H1 (cell line): ENCODE data around the gene SH2B3. TPM values are rescaled to one million over a fixed set of nuclear protein-coding genes. Genes with fewer than 3 reads are reported as not detected.

Experiments
- CTCF ChIA-PET: fragments of 300-600 bp; sonication (Branson Sonifier 250); formaldehyde crosslinking; loops from one replicate; lab custom pipeline; 2021; ENCODE audit not compliant: partially characterized antibody; lab: Charles Lee
- POLR2A ChIA-PET: fragments of 300-600 bp; sonication (Branson Sonifier 250); formaldehyde crosslinking; loops from one replicate; lab custom pipeline; 2021; ENCODE audit warnings: inconsistent platforms; ENCODE audit not compliant: partially characterized antibody; lab: Charles Lee
- DNase-seq, 2 experiments: peaks; one replicate each; pipeline versions ENCODE4 v3.0.0 to v3.0.0-alpha.2; 2010 to 2022; ENCODE audit warnings: low spot score in 2 of 2, low read depth in 1 of 2, mixed read lengths in 1 of 2
- FAIRE-seq: peaks from 2 replicates; lab custom pipeline; 2011; peaks lifted over from hg19 to GRCh38; lab: Jason Lieb, UNC
- H2AFZ ChIP-seq: 2 replicates; pipeline ENCODE4 v1.8.1; 2012; ENCODE audit warnings: low read length, inconsistent platforms
- H2AK5ac ChIP-seq: 2 replicates; pipeline ENCODE4 v1.6.1; 2013; ENCODE audit warnings: low read depth, low read length
- H2BK120ac ChIP-seq: replicated peaks from 2 replicates; pipeline ENCODE3; 2013; ENCODE audit warnings: low read depth, low read length, inconsistent platforms
- H2BK12ac ChIP-seq: 2 replicates; pipeline ENCODE4 v1.6.1; 2013; ENCODE audit warnings: low read depth, low read length
- H2BK15ac ChIP-seq: 2 replicates; pipeline ENCODE4 v1.6.1; 2013; ENCODE audit warnings: low read length
- H2BK20ac ChIP-seq: 2 replicates; pipeline ENCODE4 v1.6.1; 2013; ENCODE audit warnings: low read length
- H2BK5ac ChIP-seq: 2 replicates; pipeline ENCODE4 v1.6.1; 2013; ENCODE audit warnings: low read depth, low read length
- H3K14ac ChIP-seq: 2 replicates; pipeline ENCODE4 v1.6.1; 2013; ENCODE audit warnings: inconsistent platforms; ENCODE audit not compliant: insufficient read length
- H3K18ac ChIP-seq: 2 replicates; pipeline ENCODE4 v1.6.1; 2013; ENCODE audit warnings: low read length; ENCODE audit errors: extremely low read depth
- H3K23ac ChIP-seq: 2 replicates; pipeline ENCODE4 v1.6.1; 2013; ENCODE audit warnings: inconsistent platforms; ENCODE audit not compliant: insufficient read length
- H3K23me2 ChIP-seq: 2 replicates; pipeline ENCODE4 v1.6.1; 2013; ENCODE audit warnings: low read depth, low read length
- H3K27ac ChIP-seq: 2 replicates; pipeline ENCODE4 v1.6.1; 2011; ENCODE audit warnings: low read depth, low read length, inconsistent platforms
- H3K27me3 ChIP-seq, 4 experiments: replicated peaks in 1 of 4; 1 replicate in 1 of 4; 2 replicates in 3 of 4; pipeline versions ENCODE4 v1.6.1 to v1.8.1; 2011 to 2013; ENCODE audit warnings: low read length in 3 of 4, mild to moderate bottlenecking in 3 of 4, inconsistent platforms in 2 of 4, mixed read lengths in 2 of 4, moderate library complexity in 1 of 4; ENCODE audit not compliant: control insufficient read depth in 3 of 4, insufficient read depth in 3 of 4; ENCODE audit errors: extremely low read depth in 1 of 4
- H3K36me3 ChIP-seq, 4 experiments: 2 replicates each; pipeline versions ENCODE4 v1.6.1 to v1.8.1; 2011 to 2013; ENCODE audit warnings: mild to moderate bottlenecking in 4 of 4, low read length in 3 of 4, moderate library complexity in 2 of 4, control low read depth in 1 of 4, inconsistent platforms in 1 of 4; ENCODE audit not compliant: insufficient read depth in 4 of 4, control insufficient read depth in 2 of 4
- H3K4ac ChIP-seq: replicated peaks from 2 replicates; pipeline ENCODE3; 2013; ENCODE audit warnings: low read length, low read depth, mixed read lengths, inconsistent platforms; ENCODE audit not compliant: insufficient read length
- H3K4me1 ChIP-seq, 4 experiments: replicated peaks in 1 of 4; 1 replicate in 1 of 4; 2 replicates in 3 of 4; pipeline versions ENCODE4 v1.6.1 to v1.8.1; 2011 to 2013; ENCODE audit warnings: low read length in 3 of 4, inconsistent platforms in 2 of 4, mixed read lengths in 1 of 4; ENCODE audit not compliant: insufficient read depth in 4 of 4, control insufficient read depth in 3 of 4
- H3K4me2 ChIP-seq, 2 experiments: 2 replicates each; pipeline versions ENCODE4 v1.6.1 to v1.8.1; 2011 to 2013; ENCODE audit warnings: low read depth in 2 of 2, low read length in 2 of 2, control low read depth in 1 of 2, inconsistent platforms in 1 of 2, mild to moderate bottlenecking in 1 of 2; ENCODE audit not compliant: insufficient read depth in 1 of 2
- H3K4me3 ChIP-seq, 4 experiments: fragments of 200-600, 300-600 bp in 1 of 4; sonication (generic), shearing (Covaris generic), sonication (Bioruptor Twin) in 1 of 4; 2 replicates each; pipeline versions ENCODE4 v1.5.1 to v1.8.1; 2011 to 2016; ENCODE audit warnings: low read length in 4 of 4, low read depth in 3 of 4, control low read depth in 2 of 4, inconsistent platforms in 2 of 4, mild to moderate bottlenecking in 2 of 4, mixed read lengths in 1 of 4, moderate library complexity in 1 of 4; ENCODE audit not compliant: insufficient read depth in 2 of 4; ENCODE audit errors: extremely low read depth in 1 of 4
- H3K56ac ChIP-seq: replicated peaks from 2 replicates; pipeline ENCODE3; 2013; ENCODE audit warnings: low read depth, mild to moderate bottlenecking, mixed read lengths, low read length, inconsistent platforms; ENCODE audit not compliant: insufficient read length
- H3K79me1 ChIP-seq: 2 replicates; pipeline ENCODE4 v1.6.1; 2013; ENCODE audit warnings: low read depth, low read length, control low read depth
- H3K79me2 ChIP-seq, 2 experiments: 2 replicates each; pipeline versions ENCODE4 v1.6.1 to v1.8.1; 2012 to 2013; ENCODE audit warnings: low read length in 2 of 2, mild to moderate bottlenecking in 2 of 2, inconsistent platforms in 1 of 2; ENCODE audit not compliant: insufficient read depth in 2 of 2, control insufficient read depth in 1 of 2
- H3K9ac ChIP-seq, 4 experiments: replicated peaks in 1 of 4; 1 replicate in 1 of 4; 2 replicates in 3 of 4; pipeline versions ENCODE4 v1.6.1 to v1.8.1; 2011 to 2013; ENCODE audit warnings: low read depth in 3 of 4, low read length in 3 of 4, control low read depth in 2 of 4, mild to moderate bottlenecking in 2 of 4, moderate library complexity in 2 of 4, inconsistent platforms in 1 of 4; ENCODE audit errors: extremely low read depth in 1 of 4
- H3K9me3 ChIP-seq, 2 experiments: 2 replicates each; pipeline versions ENCODE4 v1.6.1 to v1.8.1; 2012 to 2013; ENCODE audit warnings: mild to moderate bottlenecking in 2 of 2, moderate library complexity in 2 of 2, control low read depth in 1 of 2, inconsistent platforms in 1 of 2, low read depth in 1 of 2, low read length in 1 of 2, mixed read lengths in 1 of 2; ENCODE audit not compliant: insufficient read depth in 2 of 2
- H4K20me1 ChIP-seq, 2 experiments: replicated peaks in 1 of 2; 2 replicates each; pipeline versions ENCODE3 to v1.8.1; 2011 to 2013; ENCODE audit warnings: inconsistent platforms in 2 of 2, low read length in 2 of 2, mild to moderate bottlenecking in 1 of 2; ENCODE audit not compliant: insufficient read depth in 2 of 2, control insufficient read depth in 1 of 2
- H4K5ac ChIP-seq: 2 replicates; pipeline ENCODE4 v1.6.1; 2013; ENCODE audit warnings: low read length, low read depth, mixed read lengths, inconsistent platforms; ENCODE audit not compliant: insufficient read length
- H4K8ac ChIP-seq: 2 replicates; pipeline ENCODE4 v1.8.0; 2013; ENCODE audit warnings: mild to moderate bottlenecking, moderate library complexity, low read length, inconsistent platforms; ENCODE audit not compliant: insufficient read depth; ENCODE audit errors: extremely low read depth
- H4K91ac ChIP-seq: replicated peaks from 2 replicates; pipeline ENCODE3; 2013; ENCODE audit warnings: low read length, mixed read lengths, inconsistent platforms; ENCODE audit not compliant: insufficient read length
- ATF3 ChIP-seq: IDR thresholded peaks from 2 replicates; pipeline ENCODE4 v1.6.1; 2011; ENCODE audit warnings: low read depth, mild to moderate bottlenecking, low read length; ENCODE audit not compliant: insufficient read depth
- CBX5 ChIP-seq: fragments of 300-800, 300-1000 bp; sonication (generic); IDR thresholded peaks from 2 replicates; pipeline ENCODE4 v1.7.1; 2016; ENCODE audit warnings: antibody characterized with exemption, low read length, low read depth
- CBX8 ChIP-seq: fragments of 300-800, 300-1000 bp; sonication (generic); IDR thresholded peaks from 2 replicates; pipeline ENCODE4 v1.7.1; 2016; ENCODE audit warnings: low read depth, low read length, borderline replicate concordance
- EGR1 ChIP-seq: IDR thresholded peaks from 2 replicates; pipeline ENCODE4 v1.6.1; 2011; ENCODE audit warnings: low read depth, low read length, borderline replicate concordance
- EZH2 ChIP-seq: fragments of 200-600 bp; sonication (generic); IDR thresholded peaks from 2 replicates; pipeline ENCODE4 v1.7.1; 2012; ENCODE audit warnings: low read depth, mild to moderate bottlenecking, moderate library complexity, low read length, inconsistent platforms; ENCODE audit not compliant: severe bottlenecking
- FOSL1 ChIP-seq: IDR thresholded peaks from 2 replicates; pipeline ENCODE4 v1.6.1; 2011; ENCODE audit warnings: mild to moderate bottlenecking, low read depth, low read length, moderate library complexity; ENCODE audit not compliant: insufficient read depth
- GTF2F1 ChIP-seq: IDR thresholded peaks from 2 replicates; pipeline ENCODE4 v1.6.1; 2012; ENCODE audit warnings: low read depth, low read length, improper control_type of control experiment, borderline replicate concordance
- HDAC2 ChIP-seq, 2 experiments: fragments of 300-600 bp in 1 of 2; sonication (generic) in 1 of 2; IDR thresholded peaks; 2 replicates each; pipeline ENCODE4 v1.6.1; 2011 to 2012; ENCODE audit warnings: low read depth in 2 of 2, low read length in 2 of 2, mild to moderate bottlenecking in 2 of 2, moderate library complexity in 2 of 2, borderline replicate concordance in 1 of 2, inconsistent platforms in 1 of 2
- HDAC6 ChIP-seq: IDR thresholded peaks from one replicate; pipeline ENCODE4 v1.7.1; 2012; ENCODE audit warnings: low read depth, mild to moderate bottlenecking, inconsistent platforms, low read length, moderate library complexity
- PHF8 ChIP-seq: fragments of 200-600 bp; sonication (generic); conservative IDR thresholded peaks from 2 replicates; pipeline ENCODE4 v1.7.1; 2012; ENCODE audit warnings: low read depth, mild to moderate bottlenecking, inconsistent platforms, low read length, moderate library complexity
- RNF2 ChIP-seq: fragments of 200-900, 300-1000 bp; sonication (generic); IDR thresholded peaks from 2 replicates; pipeline ENCODE4 v1.7.1; 2016; ENCODE audit warnings: borderline replicate concordance, low read depth, mild to moderate bottlenecking, antibody characterized with exemption, low read length; ENCODE audit not compliant: poor library complexity, severe bottlenecking; ENCODE audit errors: missing control alignments
- TBP ChIP-seq: IDR thresholded peaks from 2 replicates; pipeline ENCODE4 v1.6.1; 2011; ENCODE audit warnings: low read depth, low read length, improper control_type of control experiment
- TEAD4 ChIP-seq: IDR thresholded peaks from 2 replicates; pipeline ENCODE4 v1.6.1; 2012; ENCODE audit warnings: low read depth, low read length, inconsistent platforms, mixed read lengths
- WGBS, 2 experiments: shearing (Covaris generic) in 1 of 2; methylation state at CpG; one replicate each; pipeline versions ENCODE4 v1.1.6 to v1.1.7; 2013 to 2015; ENCODE audit warnings: low lambda C conversion rate in 2 of 2, mixed read lengths in 2 of 2, inconsistent platforms in 1 of 2, low coverage in 1 of 2, missing lambda C conversion rate in 1 of 2; ENCODE audit not compliant: insufficient replicate concordance in 2 of 2, insufficient coverage in 1 of 2, insufficient read length in 1 of 2; ENCODE audit errors: extremely low coverage in 1 of 2, missing lambda C conversion rate in 1 of 2; 5-methylcytosine and 5-hydroxymethylcytosine counted together
- polyA plus RNA-seq, 7 experiments: library from polyadenylated mRNA; depleted of rRNA in 3 of 7; stranded (reverse) in 5 of 7; unstranded in 2 of 7; fragments of >200 nt in 5 of 7; fragments of 200-250 nt in 2 of 7; gene quantifications; 1 replicate in 5 of 7; 2 replicates in 1 of 7; 4 replicates in 1 of 7; pipeline versions ENCODE4 v1.2.1 to v1.2.3, GENCODE V29; 2011 to 2013; ENCODE audit warnings: missing spikeins in 2 of 7, mixed read lengths in 2 of 7
- total RNA-seq: library from RNA; stranded (reverse); fragmentation: NEBNext Ultra II Directional; extraction: Animal tissue kit (Norgen Biotek cat#: 25700); gene quantifications from 2 replicates; pipeline ENCODE4 v1.2.1, GENCODE V29; 2021

The SH2B3 gene
- total and polyA plus RNA-seq, 2 of the 8 experiments (the other 6 are each of a cell fraction or from before 2014, with no cell fraction given) = 20.8 to 34.1 TPM

- ChIA-PET POLR2A (interaction anchor here (2.4 kb wide), 1 partner anchor 10 kb away, joined by 10 read pairs; no protein-coding TSS in a partner anchor), CTCF (interaction anchor here (1.0 to 22.8 kb wide), 6 partner anchors 10 to 54 kb away, joined by 3 to 838 read pairs (median 22); partner anchors contain the start of genes PHETA1 and SH2B3)
- Histone ChIP-seq H3K4me1 (no peaks in the 10 kb centered on the region), H4K91ac (no peak overlapping the region), H3K4me3 (no peak overlapping the region), H3K36me3 (no peaks in the 10 kb centered on the region), H3K27ac (no peak overlapping the region), H3K23me2 (no peaks in the 10 kb centered on the region), H3K56ac (no peak overlapping the region), H3K14ac (no peak overlapping the region), H3K4me2 (no peak overlapping the region), H3K79me2 (no peaks in the 10 kb centered on the region), H2BK120ac (no peak overlapping the region), H4K8ac (no peak overlapping the region), H3K4ac (no peak overlapping the region), H2BK12ac (no peak overlapping the region), H3K9me3 (no peaks in the 10 kb centered on the region), H2BK20ac (no peak overlapping the region), H2AK5ac (no peak overlapping the region), H2BK15ac (no peak overlapping the region), H3K9ac (no peak overlapping the region), H2BK5ac (no peak overlapping the region), H2AFZ (no peak overlapping the region), H3K18ac (no peak overlapping the region), H3K27me3 (no peaks in the 10 kb centered on the region), H3K23ac (no peak overlapping the region), H4K20me1 (no peaks in the 10 kb centered on the region), H4K5ac (no peak overlapping the region), H3K79me1 (no peaks in the 10 kb centered on the region)
- DNase-seq = no peak
- FAIRE-seq = no peak
- 83% methylated on average over 8 of the region's 8 CpGs; no CpG with 5 or more reads in 1 of the 2 experiments for WGBS, 2 experiments
- TF ChIP-seq CBX8 (no peak), GTF2F1 (no peak), TBP (no peak), ATF3 (no peak), EZH2 (no peak), FOSL1 (no peak), HDAC2 (IDR thresholded peaks at IDR 0.05; ENCODE audit: borderline replicate concordance in 1 of 2, low read depth in 2 of 2, low read length in 2 of 2) (no peak), EGR1 (no peak), HDAC6 (no peak), PHF8 (no peak), CBX5 (no peak), RNF2 (no peak), TEAD4 (no peak)
Measured at GRCh38 chr12:111394480-111394879, 11.2 kb upstream of the SH2B3 start.
